GM19035 (cell line): ENCODE measurements around the gene HOATZ.

ENCODE experiments used
- ATAC-seq: cut with Tn5 transposase; IDR thresholded peaks from one replicate; pipeline ENCODE4 v1.9.1; 2021; ENCODE audit not compliant: unreplicated experiment

The HOATZ gene

GRCh38 chr11:111548525-111548924 is 33.9 kb downstream of the HOATZ start:
- ATAC-seq, result no peak

GRCh38 chr11:111549196-111549868 is 34.8 kb downstream of the HOATZ start:
- ATAC-seq, result no peak

DNA sequence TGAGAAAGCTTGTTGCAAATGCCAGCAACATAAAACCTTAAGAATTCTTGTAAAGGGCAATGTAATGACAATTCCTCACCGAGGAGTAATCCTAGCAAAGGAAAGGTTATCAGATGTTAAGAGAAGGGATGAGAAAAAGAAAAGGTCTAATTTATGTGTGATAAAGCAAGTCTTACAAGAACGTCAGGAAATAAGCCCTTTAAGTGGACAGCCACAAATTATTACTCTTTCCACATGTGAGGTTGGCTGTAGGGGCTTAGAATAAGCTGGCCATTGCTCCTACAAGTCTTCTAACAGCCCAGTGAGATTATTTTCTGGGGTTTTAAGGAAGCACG is 35.3 kb downstream of the HOATZ start:
- no peak for ATAC-seq

DNA sequence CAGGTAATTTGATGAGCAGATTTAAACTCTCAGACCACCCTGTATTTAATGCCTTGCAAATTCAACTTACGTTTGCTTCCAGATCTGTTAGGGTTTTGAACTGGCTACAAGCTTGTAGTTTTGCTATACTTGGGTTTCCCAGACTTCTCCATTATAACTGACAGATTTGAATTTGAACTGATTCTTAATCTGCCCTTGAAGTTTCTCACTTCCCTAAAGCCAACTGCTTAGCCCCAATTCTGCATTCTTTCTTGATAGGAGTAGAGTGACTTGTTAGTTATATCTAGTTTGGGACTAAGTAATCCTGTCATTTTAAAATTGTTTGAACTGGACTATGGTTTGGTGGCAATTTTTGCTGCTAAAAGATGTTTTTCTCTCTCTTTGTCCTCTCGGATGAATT is 35.7 kb downstream of the HOATZ start:
- ATAC-seq, result no peak

DNA sequence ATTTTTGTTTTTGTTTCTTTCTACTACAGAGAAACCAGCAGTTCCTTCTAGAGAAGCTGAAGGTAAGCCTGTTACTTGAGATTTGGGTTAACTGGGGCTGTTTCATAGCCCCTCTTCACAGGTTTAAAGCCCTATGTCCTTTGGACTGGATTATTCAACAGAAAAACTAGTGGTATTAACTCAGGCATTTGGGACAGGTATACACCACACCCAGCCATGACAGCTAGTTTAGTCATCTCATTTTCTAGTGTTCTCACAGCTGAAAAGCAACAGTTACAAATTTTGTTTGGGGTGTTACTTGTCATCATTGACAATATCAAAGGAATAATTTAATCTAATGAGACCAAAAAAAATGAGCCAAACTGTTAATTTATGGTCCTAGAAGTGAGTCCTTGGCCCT is 40.0 kb downstream of the HOATZ start:
- ATAC-seq, result no peak

DNA sequence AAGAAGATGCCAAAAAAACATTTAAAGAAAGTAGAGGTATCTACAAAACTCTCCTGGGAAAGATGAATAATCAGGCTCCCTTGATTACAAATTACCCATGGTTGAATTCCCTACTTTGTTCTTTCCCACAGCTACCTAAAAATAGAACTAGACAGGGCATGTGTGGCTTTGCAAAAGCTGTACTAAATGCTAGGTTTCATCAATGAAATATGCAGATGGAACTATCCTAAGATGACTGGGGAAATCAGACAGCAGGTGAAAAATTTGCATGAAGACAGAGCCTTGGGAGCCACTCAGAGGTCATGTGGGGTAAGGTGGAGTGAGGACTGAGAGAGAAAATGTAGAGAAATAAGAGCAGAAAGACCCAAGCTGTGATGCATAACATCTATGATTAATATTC is 40.7 kb downstream of the HOATZ start:
- no peak for ATAC-seq

DNA sequence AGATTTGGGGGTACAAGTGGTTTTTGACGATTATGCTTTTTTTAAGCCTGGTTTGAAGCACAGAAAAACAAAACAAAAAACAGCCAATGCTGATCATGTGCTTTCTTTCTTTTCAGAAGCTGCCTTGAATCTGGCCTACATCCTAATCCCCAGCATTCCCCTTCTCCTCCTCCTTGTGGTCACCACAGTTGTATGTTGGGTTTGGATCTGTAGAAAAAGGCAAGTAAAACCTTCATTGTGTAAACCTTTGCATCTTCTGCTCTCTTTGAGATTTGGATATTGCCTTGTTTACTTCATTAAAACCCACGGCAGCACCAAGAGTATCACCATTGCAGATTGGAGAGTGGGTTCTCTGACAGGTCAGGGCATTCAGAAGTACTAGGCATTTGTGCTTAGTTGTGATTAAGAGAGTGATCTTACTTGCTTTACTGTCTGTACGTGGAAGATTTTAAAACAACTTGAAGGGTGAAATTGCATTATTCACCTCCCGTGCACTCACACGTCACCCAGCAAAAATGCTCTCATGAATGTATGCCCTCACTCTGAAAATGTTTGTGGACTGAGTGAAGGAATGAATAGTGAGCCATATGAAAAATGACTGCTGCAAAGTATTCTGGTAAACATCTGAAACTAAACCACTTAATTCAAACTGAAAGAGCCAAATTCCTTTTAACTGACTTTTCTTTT is 43.0 kb downstream of the HOATZ start:
- ATAC-seq, result no peak

DNA sequence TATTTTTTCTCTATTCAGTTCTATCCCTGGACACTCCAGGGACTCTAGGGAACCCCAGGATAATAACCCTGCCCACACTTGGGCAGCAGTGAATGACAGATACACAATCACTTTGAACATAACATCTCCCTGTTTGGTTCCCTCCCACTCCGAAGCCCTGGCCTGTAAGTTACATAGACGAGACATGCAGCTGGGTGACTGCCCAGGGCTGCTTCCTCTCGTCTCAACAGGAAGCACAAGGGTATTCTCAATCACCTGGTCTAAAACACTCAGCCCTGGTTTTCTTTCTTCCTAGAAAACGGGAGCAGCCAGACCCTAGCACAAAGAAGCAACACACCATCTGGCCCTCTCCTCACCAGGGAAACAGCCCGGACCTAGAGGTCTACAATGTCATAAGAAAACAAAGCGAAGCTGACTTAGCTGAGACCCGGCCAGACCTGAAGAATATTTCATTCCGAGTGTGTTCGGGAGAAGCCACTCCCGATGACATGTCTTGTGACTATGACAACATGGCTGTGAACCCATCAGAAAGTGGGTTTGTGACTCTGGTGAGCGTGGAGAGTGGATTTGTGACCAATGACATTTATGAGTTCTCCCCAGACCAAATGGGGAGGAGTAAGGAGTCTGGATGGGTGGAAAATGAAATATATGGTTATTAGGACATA is 45.4 kb downstream of the HOATZ start:
- ATAC-seq, result no peak

DNA sequence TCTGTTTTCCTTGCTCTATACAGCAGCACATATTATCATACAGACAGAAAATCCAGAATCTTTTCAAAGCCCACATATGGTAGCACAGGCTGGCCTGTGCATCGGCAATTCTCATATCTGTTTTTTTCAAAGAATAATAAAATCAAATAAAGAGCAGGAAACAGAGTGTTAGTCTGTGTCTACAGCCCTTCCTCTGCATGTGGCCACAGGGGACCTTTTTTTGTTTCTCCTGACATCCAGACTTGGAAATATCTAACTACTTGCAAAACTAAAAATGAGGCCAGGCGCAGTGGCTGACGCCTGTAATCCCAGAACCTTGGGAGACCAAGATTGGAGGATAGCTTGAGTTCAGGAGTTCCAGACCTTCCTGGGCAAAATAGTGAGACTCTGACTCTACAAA is 46.2 kb downstream of the HOATZ start:
- no peak for ATAC-seq

DNA sequence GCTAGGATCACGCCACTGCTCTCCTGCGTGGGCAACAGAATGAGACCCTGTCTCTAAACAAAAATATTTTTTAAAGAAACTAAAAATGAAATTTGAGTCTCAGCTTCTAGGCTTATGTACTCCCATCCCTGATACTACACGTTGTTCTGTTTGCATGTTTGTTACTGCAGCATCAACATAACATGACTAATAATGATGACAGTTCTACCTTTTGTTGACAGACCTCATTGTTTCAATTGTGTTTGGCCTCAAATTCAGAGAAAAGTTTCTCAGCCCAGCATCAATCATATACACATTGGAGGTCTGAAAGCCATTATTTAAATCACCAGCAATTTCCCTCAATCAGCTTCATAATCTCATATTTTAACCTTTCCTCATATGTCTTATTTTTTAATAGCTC is 46.7 kb downstream of the HOATZ start:
- no peak for ATAC-seq

GRCh38 chr11:111561791-111562325 is 47.3 kb downstream of the HOATZ start:
- no peak for ATAC-seq

DNA sequence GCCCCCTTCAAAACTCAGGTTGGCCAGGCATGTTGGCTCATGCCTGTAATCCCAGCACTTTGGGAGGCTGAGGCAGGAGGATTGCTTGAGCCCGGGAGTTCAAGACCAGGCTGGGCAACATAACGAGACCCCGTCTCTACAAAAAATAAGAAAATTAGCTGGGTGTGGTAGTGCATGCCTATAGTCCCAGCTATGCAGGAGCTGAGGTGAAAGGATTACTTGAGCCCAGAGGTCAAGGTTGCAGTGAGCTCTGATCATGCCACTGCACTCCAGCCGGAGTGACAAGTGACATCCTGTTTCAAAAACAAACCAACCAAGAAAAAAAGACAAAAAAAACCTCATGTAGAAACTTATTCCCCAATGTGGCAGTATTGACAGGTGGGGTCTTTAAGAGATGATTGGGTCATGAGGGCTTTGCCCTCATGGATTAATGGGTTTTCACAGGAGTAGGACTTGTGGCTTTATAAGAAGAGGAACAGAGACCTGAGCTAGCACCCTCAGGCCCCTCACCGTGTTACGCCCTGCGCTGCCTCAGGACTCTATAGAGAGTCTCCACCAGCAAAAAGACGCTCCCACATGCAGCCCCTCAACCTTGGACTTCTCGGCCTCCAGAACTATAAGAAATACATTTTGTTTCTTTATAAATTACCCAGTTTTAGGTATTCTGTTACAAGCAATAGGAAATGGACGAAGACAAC is 48.3 kb downstream of the HOATZ start:
- no peak for ATAC-seq

DNA sequence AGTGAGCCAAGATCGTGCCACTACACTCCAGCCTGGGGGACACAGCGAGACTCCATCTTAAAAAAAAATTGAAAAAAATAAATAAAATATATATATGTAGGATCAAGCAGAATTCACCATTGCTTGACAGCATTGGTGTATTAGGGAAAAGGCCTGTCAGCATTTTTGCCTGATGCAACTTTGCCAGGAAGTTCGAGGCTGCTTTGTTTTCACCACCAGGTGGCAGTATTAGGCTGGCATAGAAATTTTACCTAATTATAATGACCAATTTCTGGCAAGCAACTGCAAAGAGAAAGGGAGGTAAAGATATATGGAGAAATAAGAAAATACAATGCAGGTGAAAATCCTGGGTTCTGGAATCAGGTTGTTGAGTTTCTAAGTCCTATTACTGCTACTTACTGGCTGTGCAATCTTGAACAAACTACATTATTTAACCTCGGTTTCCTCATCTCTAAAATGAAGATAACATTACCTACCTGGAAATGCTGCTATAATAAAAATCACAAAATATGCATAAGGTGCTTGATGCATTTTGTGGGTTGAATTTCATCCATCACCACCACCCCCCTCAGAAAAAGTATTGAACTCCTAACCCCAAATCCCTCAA is 50.6 kb downstream of the HOATZ start:
- no peak for ATAC-seq

DNA sequence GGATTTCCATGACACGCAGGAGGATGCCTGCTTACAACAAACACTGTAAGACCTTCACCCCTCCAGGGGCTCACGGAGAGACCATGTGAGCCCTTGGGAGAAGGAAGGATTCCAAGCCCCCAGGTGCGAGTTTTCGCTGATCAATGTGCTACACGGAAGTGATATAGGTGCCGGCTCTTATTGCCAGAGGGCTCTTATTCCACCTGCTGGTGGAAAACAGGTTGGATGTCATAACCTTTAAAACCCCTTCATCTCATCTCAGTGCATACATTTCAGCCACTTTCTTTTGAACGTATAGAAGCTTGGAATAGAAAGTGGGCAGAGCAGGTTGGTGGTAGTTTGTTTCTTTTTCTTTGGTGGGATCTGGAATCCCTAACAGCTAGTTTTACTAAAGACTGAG is 51.7 kb downstream of the HOATZ start:
- ATAC-seq, result no peak

DNA sequence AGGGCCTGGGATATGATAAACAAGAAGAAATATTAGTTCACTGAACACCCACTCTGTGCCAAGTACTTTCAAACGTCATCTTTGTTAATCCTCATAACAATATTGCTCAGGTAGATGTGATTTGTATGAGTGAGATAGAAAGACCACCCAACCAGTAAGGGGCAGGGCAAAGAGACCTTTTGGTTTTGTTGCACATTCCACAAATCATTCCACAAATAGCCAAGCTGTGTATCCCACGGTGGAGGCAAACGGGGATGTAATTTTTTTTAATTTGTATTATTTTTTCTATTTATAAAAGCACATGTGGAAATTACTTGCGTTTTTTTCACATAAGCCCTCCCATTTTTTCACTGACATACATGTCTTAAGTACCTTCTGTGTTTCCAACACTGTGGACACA is 54.9 kb downstream of the HOATZ start:
- ATAC-seq, result no peak

DNA sequence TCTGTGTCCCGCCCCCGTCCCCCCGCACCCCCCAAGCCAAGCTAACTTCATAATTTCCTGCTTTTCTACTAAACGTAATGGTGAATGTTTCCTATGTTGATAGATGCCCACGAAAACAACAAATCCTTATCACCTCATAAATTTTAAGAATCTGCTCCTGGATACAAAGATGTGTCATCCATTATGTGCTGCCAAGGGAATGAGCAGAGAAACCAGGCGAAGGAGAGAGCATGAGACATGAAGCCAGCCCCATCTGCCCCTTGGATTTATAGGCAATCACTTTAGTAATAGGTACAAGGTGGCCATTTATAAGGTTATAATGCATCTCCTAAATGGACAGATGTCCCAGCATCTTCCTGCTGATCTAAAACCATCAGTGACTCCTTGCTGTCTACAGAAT is 56.2 kb downstream of the HOATZ start:
- ATAC-seq, result no peak

DNA sequence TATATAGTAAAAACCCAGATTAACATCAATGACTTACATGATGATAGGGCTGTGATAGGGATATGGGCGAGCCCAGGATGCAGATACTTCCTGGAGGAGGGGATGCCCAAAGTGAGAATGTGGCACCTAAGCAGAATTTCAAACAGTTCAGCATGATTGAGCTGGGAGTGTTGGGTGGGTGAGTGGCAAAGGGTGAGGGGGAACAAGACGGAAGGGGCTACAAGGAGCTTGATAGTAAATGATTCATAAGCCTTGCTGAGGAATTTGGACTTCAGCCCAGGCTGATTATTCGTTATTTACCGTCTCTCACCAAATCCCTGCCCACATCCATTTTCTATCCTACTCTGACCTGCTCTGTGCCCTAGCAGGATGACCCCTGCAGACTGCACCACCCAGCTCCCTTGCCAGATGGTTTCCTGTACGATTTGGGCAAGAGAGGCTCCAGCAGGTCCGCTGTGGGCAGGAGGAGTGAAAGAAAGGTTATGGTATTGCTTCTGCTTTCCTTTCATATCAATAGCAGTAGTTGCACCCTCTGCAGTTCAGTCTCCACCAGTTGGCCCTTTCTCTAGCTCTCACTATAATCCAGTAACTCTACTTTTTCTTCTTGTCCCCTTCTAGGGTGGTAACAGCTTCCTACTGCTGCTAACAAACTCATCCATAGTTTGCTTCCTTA is 57.4 kb downstream of the HOATZ start:
- ATAC-seq, result no peak

- no peak for ATAC-seq
Observed at GRCh38 chr11:111572581-111572980, 58.0 kb downstream of the HOATZ start.

DNA sequence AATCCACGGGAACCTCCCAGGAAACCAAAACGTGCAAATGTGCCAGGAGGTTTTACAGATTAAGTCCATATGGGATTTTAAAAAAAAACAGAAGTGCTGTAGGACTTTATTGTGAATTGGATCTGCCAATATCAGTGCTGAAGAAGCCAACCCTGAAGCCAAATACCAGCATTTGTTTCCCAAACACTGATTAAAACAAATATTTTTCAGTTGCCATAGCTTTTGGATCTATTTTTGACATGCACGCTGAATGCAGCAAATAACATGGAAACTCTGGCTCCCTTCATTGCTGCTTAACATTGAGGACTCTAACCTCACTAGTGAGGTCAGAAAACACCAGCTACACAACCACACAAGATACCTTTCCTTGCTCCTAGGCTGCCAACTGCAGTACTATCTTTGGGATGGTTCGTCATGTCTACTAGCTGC is 59.3 kb downstream of the HOATZ start:
- ATAC-seq, result no peak

DNA sequence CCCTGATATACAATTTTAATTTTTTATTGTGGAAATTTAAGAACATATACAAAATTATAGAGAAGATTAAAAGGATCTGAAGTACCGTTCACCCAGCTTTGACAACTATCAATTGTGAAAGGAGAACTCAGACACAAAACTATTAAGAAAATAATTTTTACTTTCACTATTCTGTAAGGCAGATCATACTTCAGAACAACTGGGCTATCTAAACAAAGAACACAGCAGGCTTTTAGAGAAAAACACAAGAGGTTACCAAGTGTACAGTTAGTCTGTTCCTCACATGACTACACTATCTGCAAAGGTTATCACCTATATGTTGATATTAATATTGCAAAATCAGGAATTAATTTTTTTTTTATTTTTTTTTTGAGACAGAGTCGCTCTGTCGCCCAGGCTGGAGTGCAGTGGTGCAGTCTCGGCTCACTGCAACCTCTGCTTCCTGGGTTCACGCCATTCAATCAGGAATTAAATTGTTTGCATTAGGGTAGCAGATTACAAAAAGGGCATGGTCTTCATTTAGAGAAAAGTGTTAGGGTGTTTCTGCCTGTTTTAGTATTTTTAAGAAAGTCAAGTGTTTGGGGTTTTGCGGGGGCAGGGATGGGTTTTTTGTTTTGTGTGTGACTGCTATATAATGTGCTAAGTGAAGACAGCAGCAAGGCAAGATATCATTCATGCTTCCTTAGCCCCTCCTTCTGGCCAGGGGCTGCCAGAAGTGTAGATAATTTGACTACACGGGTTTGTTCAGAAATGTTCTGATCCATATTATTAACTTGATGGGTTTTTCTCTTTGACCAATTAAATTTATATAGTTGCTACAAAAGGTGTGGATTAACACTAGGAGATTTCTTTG is 60.0 kb downstream of the HOATZ start:
- ATAC-seq, result no peak
